NCI-H446 (cell line): ENCODE measurements around the gene CELSR1.
A peak's percentile ranks its signal among the peaks of the same experiment; 100 is the strongest.

Experiments used
- DNase-seq, 2 experiments: peaks; one replicate each; lab custom pipeline; 2025; lab: John Stamatoyannopoulos, UW

CELSR1 gene

GRCh38 chr22:46394622-46395021 lies 142.8 kb downstream of the CELSR1 start:
- no peak for DNase-seq

- DNase-seq = no peak
These were observed 143.5 kb downstream of the CELSR1 start for GRCh38 chr22:46393873-46394272.

- no peak for DNase-seq
These were observed 145.1 kb downstream of the CELSR1 start for GRCh38 chr22:46392137-46392844.

GRCh38 chr22:46391486-46392136 lies 145.8 kb downstream of the CELSR1 start:
- no peak for DNase-seq

- DNase-seq = peak; percentile 31 to 55
These were observed 146.6 kb downstream of the CELSR1 start for GRCh38 chr22:46390652-46391301.

GRCh38 chr22:46390105-46390651 lies 147.2 kb downstream of the CELSR1 start:
- no peak for DNase-seq

GRCh38 chr22:46389081-46389480 lies 148.3 kb downstream of the CELSR1 start:
- DNase-seq = no peak

- DNase-seq = no peak
These were observed 148.8 kb downstream of the CELSR1 start for GRCh38 chr22:46388647-46389046.

GRCh38 chr22:46387748-46388147 lies 149.7 kb downstream of the CELSR1 start:
- DNase-seq = no peak

GRCh38 chr22:46386312-46386711 lies 151.1 kb downstream of the CELSR1 start:
- no peak for DNase-seq

- no peak for DNase-seq
These were observed 154.9 kb downstream of the CELSR1 start for GRCh38 chr22:46382524-46382923.

GRCh38 chr22:46381731-46382130 lies 155.7 kb downstream of the CELSR1 start:
- DNase-seq = no peak

GRCh38 chr22:46381142-46381541 lies 156.3 kb downstream of the CELSR1 start:
- no peak for DNase-seq

- DNase-seq = no peak
These were observed 156.8 kb downstream of the CELSR1 start for GRCh38 chr22:46380581-46380980.

GRCh38 chr22:46380069-46380468 lies 157.4 kb downstream of the CELSR1 start:
- no peak for DNase-seq

GRCh38 chr22:46379066-46379930 lies 158.1 kb downstream of the CELSR1 start:
- no peak for DNase-seq

GRCh38 chr22:46378426-46379065 lies 158.9 kb downstream of the CELSR1 start:
- no peak for DNase-seq

- no peak for DNase-seq
These were observed 159.6 kb downstream of the CELSR1 start for GRCh38 chr22:46377525-46378425.

- DNase-seq = no peak
These were observed 160.4 kb downstream of the CELSR1 start for GRCh38 chr22:46376908-46377524.

- DNase-seq = no peak
These were observed 161.3 kb downstream of the CELSR1 start for GRCh38 chr22:46376111-46376510.
